IPS DF 6.9 (cell line): ENCODE results near the gene GTF2IRD1.
"Not testable (repeated sequence)": the region's sequence is repeated elsewhere in the genome, so short reads cannot be mapped to it uniquely, and the experiment has no call there.

ENCODE experiments used
- DNase-seq: peaks from one replicate; pipeline ENCODE4 v3.0.0-alpha.2; 2013; ENCODE audit warnings: low read depth, low spot score
- H3K27ac ChIP-seq: one replicate; pipeline ENCODE4 v1.5.1; 2013; ENCODE audit warnings: low read length, control low read depth
- H3K27me3 ChIP-seq: 2 replicates; pipeline ENCODE4 v1.6.1; 2013; ENCODE audit warnings: mild to moderate bottlenecking, low read length; ENCODE audit not compliant: control insufficient read depth, insufficient read depth
- H3K36me3 ChIP-seq: 2 replicates; pipeline ENCODE4 v1.6.1; 2013; ENCODE audit warnings: low read length; ENCODE audit not compliant: control insufficient read depth, insufficient read depth
- H3K4me1 ChIP-seq: 2 replicates; pipeline ENCODE4 v1.6.1; 2013; ENCODE audit warnings: low read length; ENCODE audit not compliant: control insufficient read depth, insufficient read depth
- H3K4me3 ChIP-seq: 2 replicates; pipeline ENCODE4 v1.5.1; 2013; ENCODE audit warnings: mild to moderate bottlenecking, low read length
- H3K9me3 ChIP-seq: 2 replicates; pipeline ENCODE4 v1.6.1; 2013; ENCODE audit warnings: low read length, inconsistent platforms; ENCODE audit not compliant: control insufficient read depth, insufficient read depth
- WGBS: extraction: QIAGEN DNeasy Blood & Tissue Kit; methylation state at CpG from one replicate; pipeline ENCODE4 v1.1.7; 2013; ENCODE audit warnings: mixed read lengths, missing lambda C conversion rate; ENCODE audit not compliant: insufficient read length, insufficient coverage; 5-methylcytosine and 5-hydroxymethylcytosine counted together

The GTF2IRD1 gene

GRCh38 chr7:74479066-74479781, 25.5 kb downstream of the GTF2IRD1 start:
- H3K4me3 ChIP-seq: no peak overlapping the region
- DNase-seq: no peak
- WGBS: no CpG with 5 or more reads among the region's 19 CpGs
- H3K4me1 ChIP-seq: 0 out of 2 replicates have a peak, but pooled peaks cover 4% of the 10 kb centered on the region
- H3K27me3 ChIP-seq: no peaks in the 10 kb centered on the region
- H3K9me3 ChIP-seq: no peaks in the 10 kb centered on the region
- no peak overlapping the region for H3K27ac ChIP-seq
- no peaks in the 10 kb centered on the region for H3K36me3 ChIP-seq

- 0 out of 2 replicates have a peak, but pooled peaks cover 4% of the 10 kb centered on the region for H3K4me1 ChIP-seq
- no CpG with 5 or more reads among the region's 40 CpGs for WGBS
- DNase-seq: peak; percentile 41
Measured at GRCh38 chr7:74479961-74480829, 26.5 kb downstream of the GTF2IRD1 start.

GRCh38 chr7:74480861-74481417, 27.2 kb downstream of the GTF2IRD1 start:
- WGBS: no CpG with 5 or more reads among the region's 16 CpGs
- Histone ChIP-seq H3K36me3 (no peaks in the 10 kb centered on the region), H3K27ac (no peak overlapping the region), H3K4me3 (no peak overlapping the region), H3K9me3 (no peaks in the 10 kb centered on the region), H3K4me1 (0 out of 2 replicates have a peak, but pooled peaks cover 4% of the 10 kb centered on the region), H3K27me3 (no peaks in the 10 kb centered on the region)
- no peak for DNase-seq

More at GRCh38 chr7:74479961-74480829, 26.5 kb downstream of the GTF2IRD1 start:
- no peaks in the 10 kb centered on the region for H3K9me3 ChIP-seq
- H3K27ac ChIP-seq: no peak overlapping the region
- no peak overlapping the region for H3K4me3 ChIP-seq
- no peaks in the 10 kb centered on the region for H3K36me3 ChIP-seq
- H3K27me3 ChIP-seq: no peaks in the 10 kb centered on the region

- Histone ChIP-seq H3K27me3 (no peaks in the 10 kb centered on the region), H3K4me3 (no peak overlapping the region), H3K27ac (no peak overlapping the region), H3K4me1 (peaks cover 5% of the 10 kb centered on the region; the same call in 1 of the 2 replicates), H3K9me3 (no peaks in the 10 kb centered on the region), H3K36me3 (no peaks in the 10 kb centered on the region)
- no peak for DNase-seq
- WGBS: no CpG with 5 or more reads among the region's 8 CpGs
Measured at GRCh38 chr7:74481458-74482196, 27.9 kb downstream of the GTF2IRD1 start.

- DNase-seq: no peak
- H3K27me3 ChIP-seq: no peaks in the 10 kb centered on the region
- H3K4me3 ChIP-seq: no peak overlapping the region
- WGBS: no CpG with 5 or more reads among the region's 4 CpGs
- peaks cover 5% of the 10 kb centered on the region; the same call in 1 of the 2 replicates for H3K4me1 ChIP-seq
- H3K36me3 ChIP-seq: no peaks in the 10 kb centered on the region
- H3K9me3 ChIP-seq: no peaks in the 10 kb centered on the region
- H3K27ac ChIP-seq: no peak overlapping the region
Measured at GRCh38 chr7:74482197-74482467, 28.4 kb downstream of the GTF2IRD1 start.

GRCh38 chr7:74482629-74483401, 29.1 kb downstream of the GTF2IRD1 start:
- no peak overlapping the region for H3K27ac ChIP-seq
- WGBS: no CpG with 5 or more reads among the region's 16 CpGs
- no peaks in the 10 kb centered on the region for H3K36me3 ChIP-seq
- no peak overlapping the region for H3K4me3 ChIP-seq
- no peaks in the 10 kb centered on the region for H3K9me3 ChIP-seq
- no peak for DNase-seq
- H3K27me3 ChIP-seq: no peaks in the 10 kb centered on the region
- H3K4me1 ChIP-seq: peaks cover 5% of the 10 kb centered on the region; the same call in 1 of the 2 replicates

- no peaks in the 10 kb centered on the region for H3K9me3 ChIP-seq
- DNase-seq: no peak
- no peak overlapping the region for H3K4me3 ChIP-seq
- H3K36me3 ChIP-seq: no peaks in the 10 kb centered on the region
- H3K27me3 ChIP-seq: no peaks in the 10 kb centered on the region
- no peak overlapping the region for H3K27ac ChIP-seq
- WGBS: no CpG with 5 or more reads among the region's 11 CpGs
- H3K4me1 ChIP-seq: peaks cover 5% of the 10 kb centered on the region; the same call in 1 of the 2 replicates
Measured at GRCh38 chr7:74483402-74484336, 30.0 kb downstream of the GTF2IRD1 start.

- no peak overlapping the region for H3K4me3 ChIP-seq
- no peaks in the 10 kb centered on the region for H3K9me3 ChIP-seq
- no CpG with 5 or more reads among the region's 7 CpGs for WGBS
- H3K4me1 ChIP-seq: peaks cover 3% of the 10 kb centered on the region; the same call in 1 of the 2 replicates
- no peaks in the 10 kb centered on the region for H3K36me3 ChIP-seq
- no peak for DNase-seq
- H3K27ac ChIP-seq: no peak overlapping the region
- H3K27me3 ChIP-seq: no peaks in the 10 kb centered on the region
Measured at GRCh38 chr7:74485611-74486010, 31.9 kb downstream of the GTF2IRD1 start.

GRCh38 chr7:74488518-74489030, 34.9 kb downstream of the GTF2IRD1 start:
- H3K27ac ChIP-seq, H3K4me3 ChIP-seq, DNase-seq, H3K9me3 ChIP-seq, H3K36me3 ChIP-seq, H3K27me3 ChIP-seq, H3K4me1 ChIP-seq: not testable (repeated sequence)
- no CpG with 5 or more reads among the region's 8 CpGs for WGBS
